AG10803 (cell line): ENCODE measurements around the gene DNAAF3.
A peak's percentile ranks its signal among the peaks of the same experiment; 100 is the strongest.

ENCODE experiments used
- DNase-seq: peaks from one replicate; pipeline ENCODE4 v3.0.0; 2010; ENCODE audit warnings: low read depth
- H3K4me3 ChIP-seq: 2 replicates; pipeline ENCODE4 v1.5.1; 2011; ENCODE audit warnings: mild to moderate bottlenecking, low read length, control low read depth
- TF ChIP-seq, protein P1 (sequence below): conservative IDR thresholded peaks from 2 replicates; pipeline ENCODE4 v1.5.1; 2011; ENCODE audit warnings: mild to moderate bottlenecking, low read length, control low read depth, inconsistent platforms

Gene DNAAF3

DNA sequence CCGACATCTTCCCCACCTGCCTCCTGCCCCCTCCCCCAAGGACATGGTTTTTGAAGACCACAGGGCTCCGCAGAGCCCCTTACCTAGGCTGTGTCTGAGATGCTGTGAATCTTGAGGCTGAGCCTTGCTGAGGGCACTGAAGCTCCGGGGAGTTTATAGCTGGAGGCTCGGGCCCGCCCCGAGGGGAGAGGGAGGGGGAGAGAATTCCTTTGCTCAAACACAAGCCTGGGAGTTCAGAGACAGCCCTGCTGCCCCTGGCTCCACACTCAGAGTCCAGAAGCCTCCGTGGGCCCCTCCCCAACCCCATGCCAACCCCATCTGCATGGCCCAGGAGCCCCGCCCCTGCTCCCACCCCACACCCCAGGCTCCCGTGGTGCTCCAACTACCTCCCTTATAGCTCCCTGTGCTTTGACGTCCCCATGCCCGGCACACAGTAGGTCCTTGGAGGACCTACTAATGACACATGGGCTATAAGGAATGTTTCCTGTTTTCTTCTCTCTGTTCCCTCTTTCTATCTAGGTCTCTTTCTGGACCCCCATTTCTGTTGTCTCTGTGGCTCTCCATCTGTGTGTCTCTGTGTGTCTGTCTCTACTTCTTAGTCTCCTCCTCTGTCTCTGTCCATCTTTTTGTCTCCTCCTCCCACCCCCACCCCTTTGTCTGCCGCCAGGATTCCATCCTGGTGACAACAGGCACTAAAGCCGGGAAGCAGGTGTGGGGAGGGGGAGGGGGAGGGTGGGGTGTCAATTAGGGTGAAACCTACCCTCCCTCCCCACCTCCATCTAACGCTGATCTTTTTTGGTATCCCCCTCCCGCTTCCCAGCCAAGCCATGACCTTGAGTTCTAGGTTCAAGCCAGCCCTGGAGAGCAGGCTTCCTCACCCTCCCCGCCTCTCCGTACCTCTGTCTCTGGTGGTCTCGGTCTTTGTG, 17.1 kb downstream of the DNAAF3 start, which contains the start of gene TNNT1:
Gene TNNT1 (minus strand): TSS at position 129 of the 926 bp plus-strand sequence. CDS start 2,049 bp downstream, outside the sequence.
- DNase-seq = no peak
- no peak within 1 kb of the TSS for H3K4me3 ChIP-seq
- TF ChIP-seq, protein P1, sequence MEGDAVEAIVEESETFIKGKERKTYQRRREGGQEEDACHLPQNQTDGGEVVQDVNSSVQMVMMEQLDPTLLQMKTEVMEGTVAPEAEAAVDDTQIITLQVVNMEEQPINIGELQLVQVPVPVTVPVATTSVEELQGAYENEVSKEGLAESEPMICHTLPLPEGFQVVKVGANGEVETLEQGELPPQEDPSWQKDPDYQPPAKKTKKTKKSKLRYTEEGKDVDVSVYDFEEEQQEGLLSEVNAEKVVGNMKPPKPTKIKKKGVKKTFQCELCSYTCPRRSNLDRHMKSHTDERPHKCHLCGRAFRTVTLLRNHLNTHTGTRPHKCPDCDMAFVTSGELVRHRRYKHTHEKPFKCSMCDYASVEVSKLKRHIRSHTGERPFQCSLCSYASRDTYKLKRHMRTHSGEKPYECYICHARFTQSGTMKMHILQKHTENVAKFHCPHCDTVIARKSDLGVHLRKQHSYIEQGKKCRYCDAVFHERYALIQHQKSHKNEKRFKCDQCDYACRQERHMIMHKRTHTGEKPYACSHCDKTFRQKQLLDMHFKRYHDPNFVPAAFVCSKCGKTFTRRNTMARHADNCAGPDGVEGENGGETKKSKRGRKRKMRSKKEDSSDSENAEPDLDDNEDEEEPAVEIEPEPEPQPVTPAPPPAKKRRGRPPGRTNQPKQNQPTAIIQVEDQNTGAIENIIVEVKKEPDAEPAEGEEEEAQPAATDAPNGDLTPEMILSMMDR = no peak

DNA sequence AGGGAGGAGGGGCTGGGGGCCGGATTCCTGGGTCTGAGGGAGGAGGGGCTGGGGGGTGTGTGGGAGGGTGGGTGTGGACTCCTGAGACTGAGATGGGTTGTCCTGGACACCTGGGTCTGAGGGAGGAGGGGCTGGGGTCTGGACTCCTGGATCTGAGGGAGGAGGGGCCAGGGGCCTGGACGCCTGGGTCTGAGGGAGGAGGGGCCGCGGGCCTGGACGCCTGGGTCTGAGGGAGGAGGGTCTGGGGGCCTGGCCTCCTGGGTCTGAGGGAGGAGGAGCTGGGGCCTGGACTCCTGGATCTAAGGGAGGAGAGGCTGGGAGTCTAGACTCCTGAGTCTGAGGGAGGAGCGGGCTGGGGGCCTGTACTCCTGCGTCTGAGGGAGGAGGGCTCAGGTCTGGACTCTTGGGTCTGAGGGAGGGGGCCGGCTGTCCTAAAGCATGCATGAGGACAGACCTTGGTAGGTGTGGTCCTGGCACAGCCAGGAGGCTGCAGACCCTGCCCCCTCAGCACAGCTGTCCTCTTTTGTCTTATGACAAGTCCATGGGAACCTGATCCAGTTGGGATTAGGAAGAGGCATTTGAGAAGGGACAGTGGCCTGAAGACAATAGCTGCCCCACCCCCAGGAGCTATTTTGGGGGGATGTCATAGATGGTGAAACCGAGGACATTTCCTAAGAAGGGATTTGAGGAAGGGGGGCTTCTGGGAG, 18.7 kb downstream of the DNAAF3 start:
- H3K4me3 ChIP-seq = no peak overlapping the region
- DNase-seq = no peak
- TF ChIP-seq, protein P1 = no peak

DNA sequence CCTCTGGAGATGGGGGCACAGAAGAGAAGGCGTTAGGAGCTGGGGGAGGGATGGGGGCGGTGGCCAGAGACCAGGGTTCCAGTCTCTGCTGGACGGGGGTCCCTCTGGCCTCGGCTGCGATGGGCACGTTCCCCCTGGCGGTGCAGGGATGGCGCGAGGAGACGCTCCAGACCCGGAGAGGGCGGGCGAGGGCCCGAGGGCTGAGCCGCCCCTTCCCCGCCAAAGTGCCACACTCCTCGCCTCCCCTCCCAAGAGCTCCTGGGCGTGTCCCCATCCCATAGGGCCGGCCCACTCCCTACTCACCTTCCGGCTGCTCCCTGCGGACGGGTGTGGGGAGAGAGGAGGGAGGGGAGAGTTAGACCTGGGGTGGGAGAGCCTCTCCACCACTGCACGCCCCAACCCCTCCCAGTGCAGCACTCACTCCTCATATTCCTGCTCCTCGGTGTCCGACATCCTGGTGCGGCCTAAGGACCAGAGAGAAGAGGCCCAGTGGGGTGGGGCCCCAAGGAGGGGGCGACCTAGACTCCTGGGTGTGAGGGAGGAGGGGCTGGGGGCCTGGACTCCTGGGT, 19.6 kb downstream of the DNAAF3 start:
- no peak overlapping the region for H3K4me3 ChIP-seq
- TF ChIP-seq, protein P1 = no peak
- DNase-seq = no peak

DNA sequence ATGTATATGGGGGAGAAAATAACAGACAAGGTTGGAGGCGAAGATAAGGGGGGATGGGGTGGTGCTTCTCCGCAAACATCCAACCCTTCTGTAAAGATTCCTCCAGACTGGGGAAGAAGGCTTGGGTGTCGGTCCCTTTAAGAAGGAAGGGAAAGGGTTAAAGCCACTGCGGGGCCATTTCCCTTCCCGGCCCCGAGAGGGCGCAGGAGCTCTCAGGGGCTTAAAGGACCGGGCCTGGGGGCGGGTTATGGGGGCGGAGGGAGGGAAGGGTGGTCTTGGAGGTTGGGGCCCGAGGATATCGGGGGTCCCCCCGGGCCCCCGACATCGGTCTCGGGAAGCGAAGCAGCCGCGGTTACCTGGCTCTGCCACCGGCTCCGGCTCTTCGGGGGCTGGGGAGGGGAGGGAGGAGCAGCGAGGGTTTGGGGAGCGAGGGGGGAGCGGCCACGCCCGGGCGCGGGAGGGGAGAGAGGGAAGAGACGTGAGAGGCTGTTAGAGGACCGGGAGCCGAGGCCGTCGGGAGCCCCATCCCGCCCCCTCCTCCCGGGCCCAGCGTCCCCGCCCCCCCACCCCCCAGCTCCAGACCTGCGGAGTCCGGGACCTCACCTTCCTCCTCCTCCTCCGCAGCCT, 20.2 kb downstream of the DNAAF3 start:
- DNase-seq = no peak
- H3K4me3 ChIP-seq = no peak overlapping the region
- TF ChIP-seq, protein P1 = peak; percentile 53

DNA sequence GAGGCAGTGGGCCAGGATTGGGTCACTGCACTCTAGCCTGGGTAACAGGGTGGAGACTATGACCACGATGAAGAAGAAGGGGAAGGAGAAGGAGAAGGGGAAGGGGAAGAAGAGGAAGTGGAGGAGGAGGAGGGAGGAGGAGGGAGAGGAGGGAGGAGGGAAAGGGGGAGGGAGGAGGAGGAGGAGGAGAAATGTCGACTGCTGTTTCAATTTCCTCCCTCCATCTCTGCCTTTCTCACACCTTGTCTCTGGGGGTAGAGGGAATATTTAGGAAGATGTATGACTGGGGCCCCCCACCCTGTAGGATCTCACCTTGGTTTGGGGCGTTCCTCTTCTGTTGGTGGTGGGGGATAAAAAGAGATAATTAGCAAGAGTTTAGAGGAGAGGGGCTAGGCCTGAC, 21.2 kb downstream of the DNAAF3 start:
- no peak for DNase-seq
- TF ChIP-seq, protein P1 = no peak
- H3K4me3 ChIP-seq = no peak overlapping the region

DNA sequence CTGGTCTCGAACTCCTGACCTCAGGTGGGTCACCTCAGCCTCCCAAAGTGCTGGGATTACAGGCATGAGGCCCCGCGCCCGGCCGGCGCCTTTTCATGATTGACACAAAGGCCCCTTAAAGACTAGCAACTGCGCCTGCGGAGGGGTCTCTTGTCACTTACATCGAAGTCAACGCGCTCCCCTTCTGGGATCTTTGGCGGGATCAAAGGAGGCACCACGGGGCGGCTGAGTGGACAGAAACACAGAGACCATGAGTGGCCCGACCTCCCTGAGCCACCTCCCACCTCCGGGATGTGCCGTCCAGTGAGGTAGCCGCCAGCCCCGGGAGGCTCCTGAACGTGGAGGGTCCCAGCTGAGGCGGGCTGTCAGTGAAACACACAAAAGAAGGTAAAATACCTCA, 24.7 kb downstream of the DNAAF3 start:
- TF ChIP-seq, protein P1 = no peak
- no peak for DNase-seq
- no peak overlapping the region for H3K4me3 ChIP-seq
